Measurements from ENCODE around the gene MED13. TPM values are rescaled to one million over a fixed set of nuclear protein-coding genes. Genes with fewer than 3 reads are reported as not detected.
A peak's percentile ranks its signal among the peaks of the same experiment; 100 is the strongest.

MED13 gene
- total and polyA plus RNA-seq, 9 of the 15 experiments (the other 6 are each of a cell fraction or from before 2014, with no cell fraction given), result 5.4 to 48.4 (median 28.2) TPM

DNA sequence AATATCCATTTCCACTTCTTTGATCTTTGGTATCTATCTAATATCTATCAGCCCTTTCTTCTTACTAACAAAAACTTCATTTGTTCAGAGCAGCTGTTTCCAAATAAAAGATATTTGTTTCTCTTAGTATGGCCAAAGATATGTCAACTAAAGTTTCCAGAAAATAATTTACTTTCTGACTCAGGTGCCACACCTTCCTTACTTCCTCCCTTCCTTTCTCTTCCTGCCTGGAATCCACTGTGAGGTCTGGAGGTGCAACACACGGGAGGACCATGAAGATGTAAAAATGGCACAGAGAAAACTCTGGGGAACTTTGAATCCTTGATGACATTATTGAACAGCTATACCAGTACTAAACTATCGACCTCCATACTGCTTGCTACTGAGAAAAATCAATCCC lies 14.0 kb downstream of the MED13 start (continued):
- TF ChIP-seq, protein P1, sequence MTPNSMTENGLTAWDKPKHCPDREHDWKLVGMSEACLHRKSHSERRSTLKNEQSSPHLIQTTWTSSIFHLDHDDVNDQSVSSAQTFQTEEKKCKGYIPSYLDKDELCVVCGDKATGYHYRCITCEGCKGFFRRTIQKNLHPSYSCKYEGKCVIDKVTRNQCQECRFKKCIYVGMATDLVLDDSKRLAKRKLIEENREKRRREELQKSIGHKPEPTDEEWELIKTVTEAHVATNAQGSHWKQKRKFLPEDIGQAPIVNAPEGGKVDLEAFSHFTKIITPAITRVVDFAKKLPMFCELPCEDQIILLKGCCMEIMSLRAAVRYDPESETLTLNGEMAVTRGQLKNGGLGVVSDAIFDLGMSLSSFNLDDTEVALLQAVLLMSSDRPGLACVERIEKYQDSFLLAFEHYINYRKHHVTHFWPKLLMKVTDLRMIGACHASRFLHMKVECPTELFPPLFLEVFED (CRISPR knock-in tag; conservative IDR thresholded peaks at IDR 0.05), result no peak
- TF ChIP-seq SAFB2 (IDR thresholded peaks at IDR 0.05; ENCODE audit: borderline replicate concordance, low read depth, low read length, severe bottlenecking) (no peak), ETV1 (tag; conservative IDR thresholded peaks at IDR 0.05; ENCODE audit: low read depth) (no peak)

DNA sequence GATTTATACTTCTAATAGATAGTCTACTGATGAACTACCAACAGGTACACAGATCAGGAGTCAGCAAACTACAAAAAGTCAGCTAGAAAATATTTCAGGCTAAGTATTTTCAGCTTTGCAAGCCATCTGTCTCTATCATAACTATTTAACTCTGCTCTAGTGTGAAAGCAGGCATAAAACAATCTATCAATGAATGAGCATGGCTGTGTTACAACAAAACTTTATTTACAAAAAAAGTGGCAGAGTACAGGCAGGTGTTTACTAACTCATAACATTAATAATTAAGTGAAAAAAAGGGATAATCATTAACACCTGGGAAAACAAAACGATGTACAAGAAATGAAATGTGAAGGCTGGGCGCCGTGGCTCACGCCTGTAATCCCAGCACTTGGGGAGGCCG lies 15.8 kb downstream of the MED13 start:
- Histone ChIP-seq H3K4me3 (no peak overlapping the region), H3K27me3 (ENCODE audit: control insufficient read depth in 2 of 2, insufficient read depth in 2 of 2, low read length in 2 of 2) (no peaks in the 10 kb centered on the region), H3K36me3 (ENCODE audit: control insufficient read depth, insufficient read depth, low read length) (peaks cover 75% of the 10 kb centered on the region), H3K9ac (ENCODE audit: insufficient read depth in 1 of 2, low read depth in 2 of 2, low read length in 2 of 2) (no peak overlapping the region), H3K4me2 (ENCODE audit: insufficient read depth, low read length) (no peak overlapping the region), H3K9me3 (replicated peaks; ENCODE audit: control insufficient read depth, insufficient read depth, low read depth, low read length) (no peaks in the 10 kb centered on the region), H3K79me2 (ENCODE audit: control insufficient read depth, insufficient read depth, low read length) (peaks cover 69% of the 10 kb centered on the region), H2AFZ (ENCODE audit: low read depth, low read length) (no peak overlapping the region), H3K4me1 (replicated peaks in 1 of 2; ENCODE audit: control insufficient read depth in 2 of 2, insufficient read depth in 2 of 2, low read length in 2 of 2) (no peaks in the 10 kb centered on the region), H3K9me1 (ENCODE audit: control insufficient read depth, insufficient read depth, low read length) (no peaks in the 10 kb centered on the region), H3K27ac (ENCODE audit: extremely low read depth, low read depth, low read length) (no peak overlapping the region), H4K20me1 (replicated peaks; ENCODE audit: control insufficient read depth, insufficient read depth, low read length) (no peaks in the 10 kb centered on the region)
- in situ Hi-C loops (cut with MboI) (no loop called here), intact Hi-C loops (cut with micrococcal nuclease) (no loop called here)
- DNase-seq (ENCODE audit: extremely low read depth in 1 of 4, low spot score in 3 of 4) (no peak), FAIRE-seq (no peak), ATAC-seq (no peak)
- 100% methylated on average over 5 of the region's 5 CpGs for WGBS (ENCODE audit: insufficient coverage, low coverage, missing lambda C conversion rate)
- TF ChIP-seq ZNF239 (CRISPR knock-in tag; IDR thresholded peaks at IDR 0.05) (no peak), POLR2AphosphoS5 (IDR thresholded peaks at IDR 0.05; ENCODE audit: control insufficient read depth, insufficient read depth, low read depth, low read length) (no peak)
- TF ChIP-seq, protein P2, sequence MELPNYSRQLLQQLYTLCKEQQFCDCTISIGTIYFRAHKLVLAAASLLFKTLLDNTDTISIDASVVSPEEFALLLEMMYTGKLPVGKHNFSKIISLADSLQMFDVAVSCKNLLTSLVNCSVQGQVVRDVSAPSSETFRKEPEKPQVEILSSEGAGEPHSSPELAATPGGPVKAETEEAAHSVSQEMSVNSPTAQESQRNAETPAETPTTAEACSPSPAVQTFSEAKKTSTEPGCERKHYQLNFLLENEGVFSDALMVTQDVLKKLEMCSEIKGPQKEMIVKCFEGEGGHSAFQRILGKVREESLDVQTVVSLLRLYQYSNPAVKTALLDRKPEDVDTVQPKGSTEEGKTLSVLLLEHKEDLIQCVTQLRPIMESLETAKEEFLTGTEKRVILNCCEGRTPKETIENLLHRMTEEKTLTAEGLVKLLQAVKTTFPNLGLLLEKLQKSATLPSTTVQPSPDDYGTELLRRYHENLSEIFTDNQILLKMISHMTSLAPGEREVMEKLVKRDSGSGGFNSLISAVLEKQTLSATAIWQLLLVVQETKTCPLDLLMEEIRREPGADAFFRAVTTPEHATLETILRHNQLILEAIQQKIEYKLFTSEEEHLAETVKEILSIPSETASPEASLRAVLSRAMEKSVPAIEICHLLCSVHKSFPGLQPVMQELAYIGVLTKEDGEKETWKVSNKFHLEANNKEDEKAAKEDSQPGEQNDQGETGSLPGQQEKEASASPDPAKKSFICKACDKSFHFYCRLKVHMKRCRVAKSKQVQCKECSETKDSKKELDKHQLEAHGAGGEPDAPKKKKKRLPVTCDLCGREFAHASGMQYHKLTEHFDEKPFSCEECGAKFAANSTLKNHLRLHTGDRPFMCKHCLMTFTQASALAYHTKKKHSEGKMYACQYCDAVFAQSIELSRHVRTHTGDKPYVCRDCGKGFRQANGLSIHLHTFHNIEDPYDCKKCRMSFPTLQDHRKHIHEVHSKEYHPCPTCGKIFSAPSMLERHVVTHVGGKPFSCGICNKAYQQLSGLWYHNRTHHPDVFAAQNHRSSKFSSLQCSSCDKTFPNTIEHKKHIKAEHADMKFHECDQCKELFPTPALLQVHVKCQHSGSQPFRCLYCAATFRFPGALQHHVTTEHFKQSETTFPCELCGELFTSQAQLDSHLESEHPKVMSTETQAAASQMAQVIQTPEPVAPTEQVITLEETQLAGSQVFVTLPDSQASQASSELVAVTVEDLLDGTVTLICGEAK (IDR thresholded peaks at IDR 0.05), result peak; percentile 80
- TF ChIP-seq, protein P2 (CRISPR knock-in tag; IDR thresholded peaks at IDR 0.05), result peak; percentile 70; the same call in 1 of the 2 replicates
- ChIA-PET CTCF (ENCODE audit: low intra/inter-chr PET ratio) (no interaction called here), POLR2A (interaction anchor here (1.1 to 1.5 kb wide), 2 partner anchors 11 to 15 kb away, joined by 4 to 6 read pairs; no protein-coding TSS in a partner anchor)
- BruUV-seq (replicated peaks), result no TSS peak
